K562 (cell line): ENCODE data around the gene MCM3. TPM values are rescaled to one million over a fixed set of nuclear protein-coding genes. Genes with fewer than 3 reads are reported as not detected.

Experiments
- NFE2 ChIP-seq: IDR thresholded peaks from 2 replicates; pipeline ENCODE4 v1.6.1; 2014; ENCODE audit warnings: antibody characterized with exemption, low read depth
- PHF20 ChIP-seq: fragments of 450-650 bp; IDR thresholded peaks from 2 replicates; pipeline ENCODE4 v1.6.1; 2018; ENCODE audit not compliant: partially characterized antibody
- TAF15 ChIP-seq: fragments of 200-400 bp; formaldehyde crosslinking; IDR thresholded peaks from 2 replicates; pipeline ENCODE4 v1.6.1; 2017; ENCODE audit warnings: mild to moderate bottlenecking, low read depth, low read length, moderate library complexity
- ZNF584 ChIP-seq: fragments of 200-800 bp; sonication (Bioruptor generic); IDR thresholded peaks from 2 replicates; pipeline ENCODE4 v1.6.1; 2016; ENCODE audit warnings: low read depth, mild to moderate bottlenecking, missing genetic modification characterization, missing compliant biosample characterization
- polyA plus RNA-seq, 8 experiments: library from polyadenylated mRNA; depleted of rRNA in 4 of 8; stranded (reverse) in 5 of 8; unstranded in 3 of 8; fragments of >200 nt; fragmentation: Nextera tagmentation in 2 of 8; fragmentation: Illumina TruSeq in 1 of 8; extraction: Ambion mirVana in 2 of 8; extraction: Trizol in 1 of 8; gene quantifications; 2 replicates each; pipeline versions ENCODE4 v1.2.1 to v1.2.3, GENCODE V29; 2011 to 2014; ENCODE audit warnings: inconsistent platforms in 1 of 8, missing spikeins in 1 of 8
- total RNA-seq, 7 experiments: library from RNA; depleted of rRNA in 6 of 7; stranded (reverse); fragments of >200 nt in 6 of 7; fragmentation: Illumina TruSeq in 2 of 7; extraction: Trizol in 2 of 7; gene quantifications; 2 replicates each; pipeline versions ENCODE4 v1.2.1 to v1.2.3, GENCODE V29; 2011 to 2021; ENCODE audit warnings: low replicate concordance in 1 of 7
- TF ChIP-seq, protein P1 (sequence below), 2 experiments: fragments of 450-650 bp; IDR thresholded peaks; 2 replicates each; pipeline ENCODE4 v1.6.1; 2016; ENCODE audit warnings: mild to moderate bottlenecking in 2 of 2, borderline replicate concordance in 1 of 2, low read depth in 1 of 2, moderate library complexity in 1 of 2
- TF ChIP-seq, protein P2 (sequence below): fragments of 200-600 bp; sonication (generic); IDR thresholded peaks from one replicate; pipeline ENCODE4 v1.6.1; 2012; ENCODE audit warnings: mild to moderate bottlenecking, low read depth, low read length, inconsistent platforms

The MCM3 gene
- total and polyA plus RNA-seq, 9 of the 15 experiments (the other 6 are each of a cell fraction or from before 2014, with no cell fraction given), result 76.1 to 270 (median 250) TPM

DNA sequence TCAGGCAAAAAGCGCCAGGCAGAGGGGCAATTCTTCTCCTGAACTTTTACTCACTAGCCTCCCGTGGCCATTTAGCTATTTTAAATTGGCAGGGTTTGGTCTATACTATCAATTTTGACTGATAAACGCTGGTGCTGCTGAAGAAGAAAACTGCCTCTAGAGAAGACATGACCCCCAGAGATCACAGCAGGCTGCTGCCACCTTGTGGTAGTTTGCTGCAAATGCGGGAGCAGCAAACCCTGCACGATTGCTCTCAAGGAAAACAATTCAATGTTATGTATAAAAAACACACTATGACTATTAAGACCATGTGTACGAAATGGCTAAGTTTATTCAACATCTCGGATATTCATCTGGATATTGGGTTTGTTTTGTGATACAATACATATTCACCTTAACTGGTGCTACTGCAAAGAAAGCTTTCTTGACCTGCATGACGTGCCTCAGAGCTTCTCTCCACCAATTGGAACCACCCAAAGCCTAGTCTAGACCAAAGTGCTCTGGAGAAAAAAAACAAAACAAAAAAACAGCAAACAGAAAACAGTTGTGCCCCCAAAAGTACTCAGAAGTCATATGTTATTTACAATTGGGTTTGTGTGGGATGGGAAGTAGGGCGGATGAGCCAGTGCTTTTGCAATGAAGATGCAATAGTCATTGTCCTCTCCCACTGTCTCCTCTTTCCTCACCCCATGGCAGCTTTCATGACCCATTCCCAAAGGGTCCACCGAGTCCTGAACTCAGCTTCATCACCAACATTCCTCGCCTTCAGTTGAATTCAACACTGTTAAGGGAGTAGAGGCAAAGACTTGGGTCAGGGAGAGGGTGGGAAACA is 20.6 kb downstream of the MCM3 start (continued):
- TF ChIP-seq, protein P1, sequence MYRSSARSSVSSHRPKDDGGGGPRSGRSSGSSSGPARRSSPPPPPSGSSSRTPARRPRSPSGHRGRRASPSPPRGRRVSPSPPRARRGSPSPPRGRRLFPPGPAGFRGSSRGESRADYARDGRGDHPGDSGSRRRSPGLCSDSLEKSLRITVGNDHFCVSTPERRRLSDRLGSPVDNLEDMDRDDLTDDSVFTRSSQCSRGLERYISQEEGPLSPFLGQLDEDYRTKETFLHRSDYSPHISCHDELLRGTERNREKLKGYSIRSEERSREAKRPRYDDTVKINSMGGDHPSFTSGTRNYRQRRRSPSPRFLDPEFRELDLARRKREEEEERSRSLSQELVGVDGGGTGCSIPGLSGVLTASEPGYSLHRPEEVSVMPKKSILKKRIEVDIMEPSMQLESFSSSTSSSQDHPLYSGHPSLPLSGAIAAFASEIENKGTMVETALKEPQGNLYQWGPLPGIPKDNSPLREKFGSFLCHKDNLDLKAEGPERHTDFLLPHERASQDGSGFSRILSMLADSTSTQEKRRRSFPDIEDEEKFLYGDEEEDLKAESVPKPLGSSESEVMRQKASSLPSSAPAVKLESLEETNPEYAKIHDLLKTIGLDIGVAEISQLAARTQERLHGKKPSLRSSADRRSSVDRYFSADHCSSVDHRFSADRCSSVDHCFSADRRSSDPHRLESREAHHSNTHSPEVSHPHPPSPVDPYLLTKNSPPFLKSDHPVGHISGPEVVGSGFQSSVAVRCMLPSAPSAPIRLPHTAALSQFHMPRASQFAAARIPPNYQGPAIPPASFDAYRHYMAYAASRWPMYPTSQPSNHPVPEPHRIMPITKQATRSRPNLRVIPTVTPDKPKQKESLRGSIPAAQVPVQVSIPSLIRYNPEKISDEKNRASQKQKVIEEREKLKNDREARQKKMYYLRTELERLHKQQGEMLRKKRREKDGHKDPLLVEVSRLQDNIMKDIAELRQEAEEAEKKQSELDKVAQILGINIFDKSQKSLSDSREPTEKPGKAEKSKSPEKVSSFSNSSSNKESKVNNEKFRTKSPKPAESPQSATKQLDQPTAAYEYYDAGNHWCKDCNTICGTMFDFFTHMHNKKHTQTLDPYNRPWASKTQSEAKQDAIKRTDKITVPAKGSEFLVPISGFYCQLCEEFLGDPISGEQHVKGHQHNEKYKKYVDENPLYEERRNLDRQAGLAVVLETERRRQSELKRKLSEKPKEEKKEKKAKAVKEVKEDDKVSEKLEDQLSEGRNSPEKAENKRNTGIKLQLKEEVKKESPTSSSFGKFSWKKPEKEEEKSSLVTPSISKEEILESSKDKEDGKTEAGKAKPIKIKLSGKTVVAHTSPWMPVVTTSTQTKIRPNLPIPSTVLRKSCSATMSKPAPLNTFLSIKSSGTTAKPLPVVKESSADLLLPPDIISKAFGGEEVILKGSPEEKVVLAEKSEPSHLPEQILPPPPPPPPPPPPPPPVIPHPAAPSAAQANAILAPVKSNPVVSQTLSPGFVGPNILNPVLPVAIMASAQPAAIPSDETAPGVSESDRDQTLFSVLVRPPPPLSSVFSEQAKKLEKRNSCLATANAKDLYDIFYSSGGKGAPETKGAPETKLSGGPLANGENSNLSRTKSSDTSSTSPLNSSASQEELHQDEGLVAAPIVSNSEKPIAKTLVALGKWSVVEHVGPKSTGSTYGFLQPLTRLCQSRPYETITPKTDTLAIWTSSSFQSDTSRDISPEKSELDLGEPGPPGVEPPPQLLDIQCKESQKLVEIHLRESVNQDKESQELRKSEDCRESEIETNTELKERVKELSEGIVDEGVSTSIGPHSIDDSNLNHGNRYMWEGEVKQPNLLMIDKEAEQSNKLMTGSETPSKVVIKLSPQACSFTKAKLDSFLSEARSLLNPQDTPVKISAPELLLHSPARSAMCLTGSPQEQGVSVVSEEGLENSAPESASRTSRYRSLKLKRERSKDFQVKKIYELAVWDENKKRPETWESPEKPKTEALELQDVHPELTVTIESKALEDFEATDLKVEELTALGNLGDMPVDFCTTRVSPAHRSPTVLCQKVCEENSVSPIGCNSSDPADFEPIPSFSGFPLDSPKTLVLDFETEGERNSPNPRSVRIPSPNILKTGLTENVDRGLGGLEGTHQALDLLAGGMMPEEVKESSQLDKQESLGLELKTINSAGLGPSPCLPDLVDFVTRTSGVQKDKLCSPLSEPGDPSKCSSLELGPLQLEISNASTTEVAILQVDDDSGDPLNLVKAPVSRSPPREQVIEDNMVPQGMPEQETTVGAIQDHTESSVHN (IDR thresholded peaks at IDR 0.05; ENCODE audit: borderline replicate concordance in 1 of 2, low read depth in 1 of 2), result no peak
- TF ChIP-seq ZNF584 (CRISPR knock-in tag), result no peak
- TF ChIP-seq PHF20, result no peak
- TF ChIP-seq NFE2, result no peak
- TF ChIP-seq, protein P2, sequence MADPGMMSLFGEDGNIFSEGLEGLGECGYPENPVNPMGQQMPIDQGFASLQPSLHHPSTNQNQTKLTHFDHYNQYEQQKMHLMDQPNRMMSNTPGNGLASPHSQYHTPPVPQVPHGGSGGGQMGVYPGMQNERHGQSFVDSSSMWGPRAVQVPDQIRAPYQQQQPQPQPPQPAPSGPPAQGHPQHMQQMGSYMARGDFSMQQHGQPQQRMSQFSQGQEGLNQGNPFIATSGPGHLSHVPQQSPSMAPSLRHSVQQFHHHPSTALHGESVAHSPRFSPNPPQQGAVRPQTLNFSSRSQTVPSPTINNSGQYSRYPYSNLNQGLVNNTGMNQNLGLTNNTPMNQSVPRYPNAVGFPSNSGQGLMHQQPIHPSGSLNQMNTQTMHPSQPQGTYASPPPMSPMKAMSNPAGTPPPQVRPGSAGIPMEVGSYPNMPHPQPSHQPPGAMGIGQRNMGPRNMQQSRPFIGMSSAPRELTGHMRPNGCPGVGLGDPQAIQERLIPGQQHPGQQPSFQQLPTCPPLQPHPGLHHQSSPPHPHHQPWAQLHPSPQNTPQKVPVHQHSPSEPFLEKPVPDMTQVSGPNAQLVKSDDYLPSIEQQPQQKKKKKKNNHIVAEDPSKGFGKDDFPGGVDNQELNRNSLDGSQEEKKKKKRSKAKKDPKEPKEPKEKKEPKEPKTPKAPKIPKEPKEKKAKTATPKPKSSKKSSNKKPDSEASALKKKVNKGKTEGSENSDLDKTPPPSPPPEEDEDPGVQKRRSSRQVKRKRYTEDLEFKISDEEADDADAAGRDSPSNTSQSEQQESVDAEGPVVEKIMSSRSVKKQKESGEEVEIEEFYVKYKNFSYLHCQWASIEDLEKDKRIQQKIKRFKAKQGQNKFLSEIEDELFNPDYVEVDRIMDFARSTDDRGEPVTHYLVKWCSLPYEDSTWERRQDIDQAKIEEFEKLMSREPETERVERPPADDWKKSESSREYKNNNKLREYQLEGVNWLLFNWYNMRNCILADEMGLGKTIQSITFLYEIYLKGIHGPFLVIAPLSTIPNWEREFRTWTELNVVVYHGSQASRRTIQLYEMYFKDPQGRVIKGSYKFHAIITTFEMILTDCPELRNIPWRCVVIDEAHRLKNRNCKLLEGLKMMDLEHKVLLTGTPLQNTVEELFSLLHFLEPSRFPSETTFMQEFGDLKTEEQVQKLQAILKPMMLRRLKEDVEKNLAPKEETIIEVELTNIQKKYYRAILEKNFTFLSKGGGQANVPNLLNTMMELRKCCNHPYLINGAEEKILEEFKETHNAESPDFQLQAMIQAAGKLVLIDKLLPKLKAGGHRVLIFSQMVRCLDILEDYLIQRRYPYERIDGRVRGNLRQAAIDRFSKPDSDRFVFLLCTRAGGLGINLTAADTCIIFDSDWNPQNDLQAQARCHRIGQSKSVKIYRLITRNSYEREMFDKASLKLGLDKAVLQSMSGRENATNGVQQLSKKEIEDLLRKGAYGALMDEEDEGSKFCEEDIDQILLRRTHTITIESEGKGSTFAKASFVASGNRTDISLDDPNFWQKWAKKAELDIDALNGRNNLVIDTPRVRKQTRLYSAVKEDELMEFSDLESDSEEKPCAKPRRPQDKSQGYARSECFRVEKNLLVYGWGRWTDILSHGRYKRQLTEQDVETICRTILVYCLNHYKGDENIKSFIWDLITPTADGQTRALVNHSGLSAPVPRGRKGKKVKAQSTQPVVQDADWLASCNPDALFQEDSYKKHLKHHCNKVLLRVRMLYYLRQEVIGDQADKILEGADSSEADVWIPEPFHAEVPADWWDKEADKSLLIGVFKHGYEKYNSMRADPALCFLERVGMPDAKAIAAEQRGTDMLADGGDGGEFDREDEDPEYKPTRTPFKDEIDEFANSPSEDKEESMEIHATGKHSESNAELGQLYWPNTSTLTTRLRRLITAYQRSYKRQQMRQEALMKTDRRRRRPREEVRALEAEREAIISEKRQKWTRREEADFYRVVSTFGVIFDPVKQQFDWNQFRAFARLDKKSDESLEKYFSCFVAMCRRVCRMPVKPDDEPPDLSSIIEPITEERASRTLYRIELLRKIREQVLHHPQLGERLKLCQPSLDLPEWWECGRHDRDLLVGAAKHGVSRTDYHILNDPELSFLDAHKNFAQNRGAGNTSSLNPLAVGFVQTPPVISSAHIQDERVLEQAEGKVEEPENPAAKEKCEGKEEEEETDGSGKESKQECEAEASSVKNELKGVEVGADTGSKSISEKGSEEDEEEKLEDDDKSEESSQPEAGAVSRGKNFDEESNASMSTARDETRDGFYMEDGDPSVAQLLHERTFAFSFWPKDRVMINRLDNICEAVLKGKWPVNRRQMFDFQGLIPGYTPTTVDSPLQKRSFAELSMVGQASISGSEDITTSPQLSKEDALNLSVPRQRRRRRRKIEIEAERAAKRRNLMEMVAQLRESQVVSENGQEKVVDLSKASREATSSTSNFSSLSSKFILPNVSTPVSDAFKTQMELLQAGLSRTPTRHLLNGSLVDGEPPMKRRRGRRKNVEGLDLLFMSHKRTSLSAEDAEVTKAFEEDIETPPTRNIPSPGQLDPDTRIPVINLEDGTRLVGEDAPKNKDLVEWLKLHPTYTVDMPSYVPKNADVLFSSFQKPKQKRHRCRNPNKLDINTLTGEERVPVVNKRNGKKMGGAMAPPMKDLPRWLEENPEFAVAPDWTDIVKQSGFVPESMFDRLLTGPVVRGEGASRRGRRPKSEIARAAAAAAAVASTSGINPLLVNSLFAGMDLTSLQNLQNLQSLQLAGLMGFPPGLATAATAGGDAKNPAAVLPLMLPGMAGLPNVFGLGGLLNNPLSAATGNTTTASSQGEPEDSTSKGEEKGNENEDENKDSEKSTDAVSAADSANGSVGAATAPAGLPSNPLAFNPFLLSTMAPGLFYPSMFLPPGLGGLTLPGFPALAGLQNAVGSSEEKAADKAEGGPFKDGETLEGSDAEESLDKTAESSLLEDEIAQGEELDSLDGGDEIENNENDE, result no peak
- TF ChIP-seq TAF15, result no peak
